Heart right ventricle (tissue), 16 donors: ENCODE data around the gene CAPN9. TPM values are rescaled to one million over a fixed set of nuclear protein-coding genes. Genes with fewer than 3 reads are reported as not detected.

Experiments
- ATAC-seq, 8 donors: fragments of 200-7000 bp; cut with Tn5 transposase; one replicate each; pipeline ENCODE4 v1.9.1; 2020; ENCODE audit warnings: mild to moderate bottlenecking in 8 of 8, moderate library complexity in 8 of 8, moderate number of reproducible peaks in 1 of 8
- DNase-seq, 2 donors: peaks; one replicate each; pipeline ENCODE4 v3.0.0-alpha.2; 2020
- H3K27ac ChIP-seq, 10 donors: fragments of 200-600 bp; sonication (generic) in 2 of 10; one replicate each; pipeline versions ENCODE4 v1.5.0 to v1.8.0; 2020 to 2022; ENCODE audit warnings: mild to moderate bottlenecking in 3 of 10
- H3K27me3 ChIP-seq, 7 donors: fragments of 200-600 bp; one replicate each; pipeline ENCODE4 v1.8.0; 2021 to 2022; ENCODE audit warnings: mild to moderate bottlenecking in 2 of 7
- H3K36me3 ChIP-seq, 9 donors: fragments of 200-600 bp; sonication (generic) in 1 of 9; one replicate each; pipeline versions ENCODE4 v1.5.0 to v1.8.0; 2020 to 2022; ENCODE audit warnings: mild to moderate bottlenecking in 2 of 9
- H3K4me1 ChIP-seq, 9 donors: fragments of 200-600 bp; sonication (generic) in 1 of 9; one replicate each; pipeline versions ENCODE4 v1.5.0 to v1.8.0; 2020 to 2022; ENCODE audit warnings: mild to moderate bottlenecking in 4 of 9
- H3K4me3 ChIP-seq, 10 donors: fragments of 200-600 bp; sonication (generic) in 2 of 10; one replicate each; pipeline versions ENCODE4 v1.5.0 to v1.8.0; 2020 to 2022; ENCODE audit warnings: mild to moderate bottlenecking in 7 of 10, moderate library complexity in 2 of 10
- H3K9me3 ChIP-seq, 11 donors: fragments of 200-600 bp in 10 of 11; sonication (generic) in 2 of 11; one replicate each; pipeline versions ENCODE4 v1.5.0 to v1.8.0; 2013 to 2022; ENCODE audit warnings: mild to moderate bottlenecking in 2 of 11, control low read depth in 1 of 11, moderate library complexity in 1 of 11
- CTCF ChIP-seq, 9 donors: fragments of 200-600 bp; sonication (generic) in 2 of 9; IDR thresholded peaks; one replicate each; pipeline versions ENCODE4 v1.5.0 to v1.8.0; 2021 to 2022; ENCODE audit warnings: antibody characterized with exemption in 9 of 9, mild to moderate bottlenecking in 5 of 9, moderate library complexity in 1 of 9
- WGBS, 2 donors: extraction: QIAGEN DNeasy Blood & Tissue Kit; methylation state at CpG; one replicate each; pipeline ENCODE4 v1.1.7; 2013; ENCODE audit warnings: inconsistent platforms in 1 of 2; 5-methylcytosine and 5-hydroxymethylcytosine counted together
- intact Hi-C, 10 donors: fragments of 100-400 bp; cut with DNase I; formaldehyde crosslinking; loops; one replicate each; pipeline versions ENCODE4 v1.11.1 to v1.14.2; 2022
- polyA plus RNA-seq, 2 donors: library from polyadenylated mRNA; stranded (reverse); fragments of 200-250 nt; gene quantifications; one replicate each; pipeline ENCODE4 v1.2.3, GENCODE V29; 2013
- total RNA-seq, 10 donors: library from RNA; stranded (reverse); fragmentation: NEBNext Ultra II Directional in 3 of 10; extraction: Animal tissue kit (Norgen Biotek cat#: 25700) in 3 of 10; gene quantifications; one replicate each; pipeline versions ENCODE4 v1.2.1 to v1.2.4, GENCODE V29; 2021 to 2023
- donor health status: Arrhythmogenic right ventricular cardiomyopathy.
- donor health status: ischemic (EF 13 %, LVEDD 7.1; RV severe dilation, severe dysfunction).
- donor health status: healthy with polysubstance abuse.
- donor health status: DM: no; HTN: yes; CAD: no.
- donor health status: DM: no; HTN: no; CAD: no.
- donor health status: ischemic (EF 25% LVEDD 6.9; RV normal size, moderate dysfunction).
- donor health status: ischemic (EF 25% LVEDD 5.7; RV mildly dilated, moderate dysfunction).
- donor health status: healthy.
- donor health status: DM: yes; HTN: yes; CAD: no.
- donor health status: Ischemic cardiomyopathy.
- donor health status: ischemic (EF 35%, LVEDD 5.7; RV mildly dilated, moderate dysfunction).
- donor health status: nonischemic (EF 11% LVEDD 7.7; RV severe dilation, severe dysfunction).
- donor health status: DM: yes; HTN: yes; CAD: no.
- donor health status: PGD.
- donor health status: ischemic (EF 29% LVEDD 5.4; RV normal size, mild dysfunction).
- donor health status: nonischemic (EF 23%, LVEDD 6.1; RV moderate dilation, normal function).

The CAPN9 gene
- total and polyA plus RNA-seq, 12 donors: 0.22 to 0.25 (median 0.24) TPM; not detected in 9

- no peak for TF ChIP-seq CTCF (IDR thresholded peaks at IDR 0.05)
- Histone ChIP-seq H3K4me1 (peaks cover 0 to 28% (median 16%) of the 10 kb centered on the region in 9 donors), H3K27me3 (no peaks in the 10 kb centered on the region), H3K9me3 (no peaks in the 10 kb centered on the region), H3K27ac (peak overlapping the region in 3 of 10 donors; percentile 9 to 62 (median 28)), H3K4me3 (no peak overlapping the region), H3K36me3 (no peaks in the 10 kb centered on the region)
- intact Hi-C loops: loop anchor here in 1 of 10 donors (5.0 kb wide), 1 partner anchor 42 kb away; the partner anchor contains the start of gene AGT
- WGBS, 2 donors: 25 to 42% methylated on average over 3 of the region's 3 CpGs
- ATAC-seq: peak; percentile 69 to 86 (median 80)
- DNase-seq: peak; percentile 54 to 67
Observed at GRCh38 chr1:230754796-230755195, 7.6 kb downstream of the CAPN9 start.

- no peak for TF ChIP-seq CTCF (IDR thresholded peaks at IDR 0.05)
- no peak overlapping the region for H3K4me3 ChIP-seq
- peaks cover 0 to 27% (median 12%) of the 10 kb centered on the region in 9 donors for H3K4me1 ChIP-seq
- DNase-seq (no peak), ATAC-seq (no peak)
- no peaks in the 10 kb centered on the region for H3K36me3 ChIP-seq
- H3K27ac ChIP-seq: no peak overlapping the region
- WGBS, 2 donors: 85 to 88% methylated on average over 16 of the region's 16 CpGs
- intact Hi-C loops: no loop called here
- no peaks in the 10 kb centered on the region for H3K9me3 ChIP-seq
- no peaks in the 10 kb centered on the region for H3K27me3 ChIP-seq
Observed at GRCh38 chr1:230757856-230758708, 10.9 kb downstream of the CAPN9 start.

- Histone ChIP-seq H3K27me3 (no peaks in the 10 kb centered on the region), H3K4me1 (peaks cover 0 to 20% (median 7%) of the 10 kb centered on the region in 9 donors), H3K36me3 (no peaks in the 10 kb centered on the region), H3K9me3 (peaks cover 0 to 3% (median 0%) of the 10 kb centered on the region in 11 donors), H3K4me3 (no peak overlapping the region), H3K27ac (no peak overlapping the region)
- intact Hi-C loops: no loop called here
- WGBS, 2 donors: 61 to 76% methylated on average over 8 of the region's 8 CpGs
- no peak for DNase-seq
- no peak for TF ChIP-seq CTCF (IDR thresholded peaks at IDR 0.05)
- no peak for ATAC-seq
Observed at GRCh38 chr1:230758709-230759368, 11.7 kb downstream of the CAPN9 start.

- Histone ChIP-seq H3K9me3 (peaks cover 0 to 6% (median 0%) of the 10 kb centered on the region in 11 donors), H3K4me1 (peaks cover 0 to 14% (median 5%) of the 10 kb centered on the region in 9 donors), H3K27me3 (no peaks in the 10 kb centered on the region), H3K4me3 (no peak overlapping the region), H3K27ac (no peak overlapping the region), H3K36me3 (no peaks in the 10 kb centered on the region)
- intact Hi-C loops: no loop called here
- no peak for ATAC-seq
- DNase-seq: no peak
- 96% methylated on average over 7 of the region's 7 CpGs for WGBS, 2 donors
- no peak for TF ChIP-seq CTCF (IDR thresholded peaks at IDR 0.05)
Observed at GRCh38 chr1:230759369-230760065, 12.3 kb downstream of the CAPN9 start.
